HG03521 (cell line): ENCODE results near the gene PELI1.
"Not testable (repeated sequence)": the region's sequence is repeated elsewhere in the genome, so short reads cannot be mapped to it uniquely, and the experiment has no call there.

Experiments used
- ATAC-seq: cut with Tn5 transposase; IDR thresholded peaks from one replicate; pipeline ENCODE4 v1.9.1; 2021; ENCODE audit warnings: mild to moderate bottlenecking, moderate library complexity; ENCODE audit not compliant: unreplicated experiment

PELI1 gene

GRCh38 chr2:64124168-64124567, 20.1 kb downstream of the PELI1 start:
- ATAC-seq, result no peak

GRCh38 chr2:64123740-64124139, 20.5 kb downstream of the PELI1 start:
- no peak for ATAC-seq

- no peak for ATAC-seq
Observed at GRCh38 chr2:64122358-64122757, 21.9 kb downstream of the PELI1 start.

- no peak for ATAC-seq
Observed at GRCh38 chr2:64120928-64121327, 23.3 kb downstream of the PELI1 start.

GRCh38 chr2:64120008-64120407, 24.2 kb downstream of the PELI1 start:
- ATAC-seq, result no peak

GRCh38 chr2:64119369-64119768, 24.9 kb downstream of the PELI1 start:
- no peak for ATAC-seq

GRCh38 chr2:64115808-64116598, 28.2 kb downstream of the PELI1 start:
- no peak for ATAC-seq

GRCh38 chr2:64114912-64115277, 29.3 kb downstream of the PELI1 start:
- ATAC-seq, result peak; percentile 30

GRCh38 chr2:64114063-64114911, 29.9 kb downstream of the PELI1 start:
- ATAC-seq, result peak; percentile 47

GRCh38 chr2:64112016-64112415, 32.2 kb downstream of the PELI1 start:
- no peak for ATAC-seq

- no peak for ATAC-seq
Observed at GRCh38 chr2:64111426-64111825, 32.8 kb downstream of the PELI1 start.

GRCh38 chr2:64108666-64109241, 35.5 kb downstream of the PELI1 start:
- ATAC-seq, result no peak

GRCh38 chr2:64106481-64106880, 37.7 kb downstream of the PELI1 start:
- no peak for ATAC-seq

- no peak for ATAC-seq
Observed at GRCh38 chr2:64105670-64106461, 38.4 kb downstream of the PELI1 start.

- ATAC-seq, result no peak
Observed at GRCh38 chr2:64104933-64105332, 39.3 kb downstream of the PELI1 start.

- not testable (repeated sequence) for ATAC-seq
Observed at GRCh38 chr2:64102736-64103135, 41.5 kb downstream of the PELI1 start.

- no peak for ATAC-seq
Observed at GRCh38 chr2:64101141-64101591, 43.1 kb downstream of the PELI1 start.

- ATAC-seq, result not testable (repeated sequence)
Observed at GRCh38 chr2:64100584-64100983, 43.6 kb downstream of the PELI1 start.

- no peak for ATAC-seq
Observed at GRCh38 chr2:64094663-64095382, 49.4 kb downstream of the PELI1 start.

GRCh38 chr2:64093341-64093740, 50.9 kb downstream of the PELI1 start:
- no peak for ATAC-seq
